GM19351 (cell line): ENCODE measurements around the gene CLTB.
"Not testable (repeated sequence)": the region's sequence is repeated elsewhere in the genome, so short reads cannot be mapped to it uniquely, and the experiment has no call there.

ENCODE experiments used
- ATAC-seq: cut with Tn5 transposase; IDR thresholded peaks from one replicate; pipeline ENCODE4 v1.9.1; 2021; ENCODE audit warnings: mild to moderate bottlenecking, moderate library complexity; ENCODE audit not compliant: unreplicated experiment

CLTB gene, protein sequence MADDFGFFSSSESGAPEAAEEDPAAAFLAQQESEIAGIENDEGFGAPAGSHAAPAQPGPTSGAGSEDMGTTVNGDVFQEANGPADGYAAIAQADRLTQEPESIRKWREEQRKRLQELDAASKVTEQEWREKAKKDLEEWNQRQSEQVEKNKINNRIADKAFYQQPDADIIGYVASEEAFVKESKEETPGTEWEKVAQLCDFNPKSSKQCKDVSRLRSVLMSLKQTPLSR

DNA sequence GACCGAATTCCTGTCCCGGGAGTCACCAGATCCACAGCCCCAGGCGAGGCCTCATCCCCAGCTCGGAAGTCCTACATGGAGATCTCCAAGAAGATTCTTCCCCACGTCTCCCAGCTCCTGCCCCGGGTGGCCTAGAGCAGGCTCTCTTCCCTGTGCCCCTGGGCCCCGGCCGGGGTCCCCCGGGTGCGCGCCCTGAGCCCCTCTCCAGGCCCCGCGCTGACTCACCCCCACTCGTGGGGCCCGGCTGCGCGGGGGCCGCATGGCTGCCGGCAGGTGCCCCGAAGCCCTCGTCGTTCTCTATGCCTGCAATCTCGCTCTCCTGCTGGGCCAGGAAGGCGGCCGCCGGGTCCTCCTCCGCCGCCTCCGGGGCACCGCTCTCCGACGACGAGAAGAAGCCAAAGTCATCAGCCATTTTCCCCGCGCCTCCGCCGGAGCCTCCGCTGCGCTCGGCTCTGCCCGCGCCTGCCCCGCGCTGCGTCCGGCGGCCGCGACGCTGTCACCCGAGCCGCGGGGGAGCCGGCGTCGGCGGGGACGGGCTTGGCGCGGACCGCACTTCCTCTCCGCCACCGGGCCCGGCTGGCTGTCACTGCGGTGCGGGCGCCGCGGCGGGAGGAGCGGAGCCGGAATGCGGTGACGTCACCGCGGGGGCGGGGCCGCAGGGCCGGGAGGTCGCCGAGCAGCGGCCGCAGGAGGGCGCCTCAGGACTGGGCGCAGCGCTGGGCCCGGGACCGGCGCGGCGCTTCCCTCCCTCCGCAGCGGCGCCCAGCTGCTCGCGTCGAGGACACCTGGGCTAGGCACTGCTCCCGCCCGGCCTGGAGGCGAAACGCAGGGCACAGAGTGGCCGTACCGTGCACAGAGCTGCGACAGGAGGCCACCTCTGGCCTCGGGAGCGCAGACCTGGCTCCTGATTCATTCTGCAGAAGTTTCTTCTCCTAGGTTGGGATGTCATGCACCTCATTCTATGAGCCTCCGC lies at the start of gene CLTB:
Gene CLTB, minus strand, starts transcription at position 588 of the 973 bp plus-strand sequence. Its CDS starts 176 bp downstream, at position 412.
- ATAC-seq, result peak; percentile 97

DNA sequence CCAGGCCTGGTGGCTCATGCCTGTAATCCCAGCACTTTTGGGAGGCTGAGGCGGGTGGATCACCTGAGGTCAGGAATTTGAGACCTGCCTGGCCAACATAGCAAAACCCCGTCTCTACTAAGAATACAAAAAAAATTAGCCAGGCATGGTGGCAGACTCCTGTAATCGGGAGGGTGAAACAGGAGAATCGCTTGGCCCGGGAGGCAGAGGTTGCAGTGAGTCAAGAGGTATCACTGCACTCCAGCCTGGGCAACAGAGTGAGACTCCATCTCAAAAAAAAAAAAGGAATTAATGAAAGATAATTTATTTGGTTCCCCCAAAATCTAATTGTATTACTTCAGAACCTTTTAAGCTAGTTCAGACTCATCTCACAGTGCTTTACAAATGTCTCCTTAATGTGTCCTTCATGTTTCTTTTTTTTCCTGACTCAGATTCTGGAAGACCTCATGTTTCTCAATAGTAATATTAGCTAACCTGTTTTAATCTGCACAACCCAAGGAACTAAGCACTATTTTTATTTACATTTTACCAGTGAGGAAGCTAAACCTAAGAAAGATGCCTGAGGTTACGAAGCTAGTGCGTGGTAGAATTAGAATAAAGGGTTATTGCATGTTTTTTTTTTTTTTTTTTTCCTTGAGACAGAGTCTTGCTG lies 46.9 kb upstream of the CLTB start:
- no peak for ATAC-seq

DNA sequence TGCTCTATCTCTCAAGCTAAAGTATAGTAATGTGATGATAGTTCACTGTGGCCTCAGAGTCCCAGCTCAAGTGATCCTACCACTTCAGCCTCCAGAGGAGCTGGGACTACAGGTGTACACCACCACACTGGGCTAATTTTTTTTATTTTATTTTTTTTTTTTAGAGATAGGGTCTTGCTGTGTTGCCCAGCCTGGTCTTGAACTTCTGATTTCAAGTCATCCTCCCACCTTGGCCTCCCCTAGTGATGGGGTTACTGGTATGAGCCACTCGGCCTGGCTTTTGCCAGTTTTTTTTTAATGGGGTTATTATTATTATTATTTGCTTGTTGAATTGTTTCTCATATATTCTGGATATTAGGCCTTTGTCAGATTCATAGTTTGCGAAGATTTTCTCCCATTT lies 45.0 kb upstream of the CLTB start:
- no peak for ATAC-seq

DNA sequence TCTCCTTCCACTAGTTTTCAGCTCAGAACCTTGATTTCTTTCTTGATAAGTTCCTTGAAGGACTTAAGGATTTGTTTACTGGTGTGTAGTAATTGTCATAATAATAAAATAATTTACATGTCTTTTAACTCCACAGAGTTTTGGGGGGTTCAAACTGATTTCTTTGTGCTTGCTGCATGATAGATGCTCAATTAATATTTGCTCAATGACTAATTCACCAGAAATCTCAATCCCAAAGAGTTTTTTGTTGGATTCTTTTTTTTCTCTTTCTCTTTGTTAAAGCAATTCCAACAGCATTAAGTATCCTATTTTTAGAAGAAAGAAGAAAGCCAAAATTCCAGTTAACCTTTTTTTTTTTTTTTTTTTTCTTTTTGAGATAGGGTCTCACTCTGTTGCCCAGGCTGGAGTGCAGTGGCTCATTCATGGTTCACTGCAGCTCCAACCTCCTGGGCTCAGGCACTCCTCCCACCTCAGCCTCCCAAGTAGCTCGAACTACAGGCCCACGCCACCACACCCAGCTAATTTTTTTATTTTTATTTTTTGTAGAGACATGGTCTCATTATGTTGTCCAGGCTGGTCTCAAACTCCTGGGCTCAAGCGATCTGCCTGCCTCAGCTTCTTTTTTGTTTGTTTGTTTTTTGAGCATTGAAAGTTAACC lies 42.7 kb upstream of the CLTB start:
- ATAC-seq, result no peak

DNA sequence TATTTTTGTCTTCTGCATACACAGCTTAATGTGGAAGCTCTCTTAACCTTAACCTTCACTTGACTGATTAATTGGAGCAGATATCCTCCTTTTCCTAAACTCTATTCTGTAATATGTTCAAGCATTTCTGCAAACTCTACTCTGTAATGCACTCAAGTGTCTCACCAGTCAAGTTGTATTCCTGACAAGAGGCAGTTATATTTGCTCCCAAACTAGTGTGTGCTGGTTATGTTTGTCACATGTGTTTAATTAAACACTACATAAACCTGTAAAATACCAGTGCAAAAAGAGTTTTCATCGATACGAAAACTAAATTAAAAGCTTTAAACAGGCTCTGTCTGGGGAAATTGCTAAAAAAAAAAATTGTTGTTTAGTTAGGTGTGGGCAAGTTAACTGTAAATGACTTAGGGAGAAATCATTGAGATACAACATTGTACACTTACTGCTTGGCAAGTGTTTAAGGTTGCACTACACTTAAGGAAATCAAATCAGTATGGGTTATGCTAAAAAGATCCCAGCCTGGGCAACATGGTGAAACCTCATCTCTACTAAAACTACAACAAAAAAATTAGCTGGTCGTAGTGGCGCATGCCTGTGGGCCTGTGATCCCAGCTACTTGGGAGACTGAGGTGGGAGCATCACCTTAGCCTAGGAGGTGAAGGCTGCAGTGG lies 38.5 kb upstream of the CLTB start:
- ATAC-seq, result no peak

DNA sequence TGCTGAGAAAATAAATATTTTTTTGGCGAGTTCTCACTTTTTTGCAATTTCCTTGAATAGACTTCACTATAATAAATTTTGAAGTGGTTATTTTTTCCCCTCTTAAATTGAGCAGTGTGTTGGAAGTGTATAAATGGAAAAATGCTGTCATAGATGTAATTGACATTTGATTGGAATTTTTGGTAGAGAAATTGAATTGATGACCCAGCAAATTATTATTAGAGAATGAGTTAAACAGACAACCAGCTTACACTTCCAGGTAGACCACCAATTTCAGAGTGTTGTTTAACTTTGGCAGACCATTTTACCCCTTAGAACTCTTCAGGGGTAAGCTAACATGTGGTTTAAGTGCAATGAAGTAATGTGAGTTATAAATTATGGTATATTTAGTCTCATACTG lies 33.7 kb upstream of the CLTB start:
- ATAC-seq, result no peak

DNA sequence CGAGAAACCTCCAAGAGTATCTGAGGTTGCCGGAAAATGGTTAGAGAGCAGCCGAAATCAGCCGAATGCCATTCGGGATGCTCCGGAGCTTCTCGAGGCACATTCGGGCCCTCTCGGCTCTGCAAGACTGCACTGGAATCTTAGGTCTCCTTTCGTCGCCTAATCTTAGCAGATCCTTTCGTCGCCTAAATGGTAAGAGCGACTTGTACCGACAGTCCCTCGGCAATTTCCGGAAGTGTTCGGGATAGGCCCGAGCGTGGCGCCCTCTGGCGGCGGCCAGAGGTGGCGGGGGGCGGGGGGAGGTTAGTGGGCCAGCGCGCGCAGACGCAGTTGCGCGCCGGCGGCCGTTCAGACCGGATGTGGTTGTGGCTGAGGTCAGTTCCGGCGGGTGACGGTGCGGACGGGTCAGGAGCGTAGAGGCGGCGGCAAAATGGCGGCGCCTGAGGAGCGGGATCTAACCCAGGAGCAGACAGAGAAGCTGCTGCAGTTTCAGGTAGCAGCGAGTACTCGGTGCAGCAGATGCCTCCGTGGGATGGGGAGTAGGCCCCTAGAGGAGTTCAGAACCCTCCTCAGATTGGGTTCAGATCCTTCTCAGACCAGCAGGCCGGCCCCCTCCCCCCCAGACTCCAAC lies 31.8 kb upstream of the CLTB start, which contains the start of gene FAF2:
Gene FAF2, plus strand, starts transcription at position 408 of the 631 bp plus-strand sequence. Its CDS starts 23 bp downstream, at position 431.
- peak; percentile 93 for ATAC-seq

DNA sequence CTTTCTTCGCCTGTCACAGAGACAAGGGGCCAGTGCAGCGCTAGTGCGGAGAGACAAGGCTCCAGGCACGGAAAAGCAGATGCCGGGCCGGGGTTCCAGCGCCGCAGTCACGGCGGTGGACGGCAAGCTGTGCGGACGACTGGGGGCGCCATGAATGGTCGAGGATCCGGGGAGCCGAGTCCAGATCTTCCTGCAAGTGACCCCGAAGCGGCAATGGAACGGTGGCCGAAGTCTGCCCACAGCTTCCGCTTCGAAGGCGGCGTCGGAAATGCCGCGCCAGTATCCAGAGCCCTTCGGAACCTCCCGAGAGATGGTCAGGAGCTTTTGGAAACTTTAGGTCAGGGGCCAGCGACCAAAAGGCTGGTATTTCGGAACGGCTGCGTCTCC lies 31.2 kb upstream of the CLTB start:
- ATAC-seq, result peak; percentile 28

DNA sequence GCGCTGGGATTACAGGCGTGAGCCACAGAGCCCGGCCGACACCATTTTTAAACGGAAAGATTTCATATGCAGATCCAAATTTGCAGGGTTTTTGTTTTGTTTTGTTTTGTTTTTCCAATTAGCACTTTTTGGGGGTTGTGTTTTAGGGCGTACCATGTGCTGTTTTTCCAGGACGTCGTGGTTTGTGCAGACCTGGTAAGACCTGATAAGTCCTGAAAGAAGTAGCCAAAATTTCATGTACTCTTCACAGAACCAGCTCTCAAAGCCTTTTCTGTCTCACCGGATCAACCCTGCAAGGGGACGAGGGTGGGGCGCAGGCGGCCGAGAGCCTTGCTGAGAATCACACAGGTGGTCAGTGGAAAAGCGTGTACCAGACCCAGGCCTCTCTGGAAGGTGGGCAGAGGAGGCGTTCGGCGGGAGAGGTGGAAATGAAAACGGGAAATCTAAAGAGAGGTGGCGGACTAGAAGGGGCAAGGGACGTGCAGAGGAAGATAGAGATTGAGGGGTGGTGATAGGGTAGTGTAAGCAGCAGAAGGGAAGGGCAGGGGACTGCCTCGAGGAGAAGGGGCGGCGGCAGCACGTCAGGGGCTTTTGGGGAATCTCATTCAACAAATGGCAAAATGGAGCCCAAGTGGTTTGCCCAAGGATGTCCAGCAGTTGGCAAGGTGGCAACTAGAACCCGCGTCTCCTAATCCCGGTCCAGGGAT lies 30.7 kb upstream of the CLTB start:
- no peak for ATAC-seq

DNA sequence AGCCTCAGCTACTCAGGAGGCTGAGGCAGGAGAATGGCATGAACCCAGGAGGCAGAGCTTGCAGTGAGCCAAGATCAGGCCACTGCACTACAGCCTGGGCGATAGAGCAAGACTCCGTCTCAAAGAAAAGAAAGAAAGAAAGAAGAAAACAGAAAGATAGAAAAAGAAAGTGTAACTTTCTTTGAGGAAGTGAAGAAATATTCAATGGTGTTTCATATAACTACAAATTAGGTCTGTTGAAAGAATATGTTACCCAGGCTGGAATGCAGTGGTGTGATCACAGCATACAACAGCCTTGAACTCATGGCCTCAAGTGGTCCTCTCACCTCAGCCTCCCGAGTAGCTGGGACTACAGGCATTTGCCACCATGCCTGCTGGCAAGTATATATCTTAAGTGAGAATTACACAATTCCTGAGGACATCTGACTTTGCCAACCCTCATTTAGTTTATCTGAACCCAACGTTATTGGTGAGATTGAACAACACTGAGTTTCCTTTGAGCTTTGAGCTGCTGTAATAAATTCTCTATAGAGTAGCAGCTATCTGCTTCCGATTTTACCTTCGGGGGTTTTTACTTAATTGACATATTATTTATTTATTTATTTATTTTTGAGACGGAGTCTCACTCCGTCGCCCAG lies 29.8 kb upstream of the CLTB start:
- no peak for ATAC-seq

DNA sequence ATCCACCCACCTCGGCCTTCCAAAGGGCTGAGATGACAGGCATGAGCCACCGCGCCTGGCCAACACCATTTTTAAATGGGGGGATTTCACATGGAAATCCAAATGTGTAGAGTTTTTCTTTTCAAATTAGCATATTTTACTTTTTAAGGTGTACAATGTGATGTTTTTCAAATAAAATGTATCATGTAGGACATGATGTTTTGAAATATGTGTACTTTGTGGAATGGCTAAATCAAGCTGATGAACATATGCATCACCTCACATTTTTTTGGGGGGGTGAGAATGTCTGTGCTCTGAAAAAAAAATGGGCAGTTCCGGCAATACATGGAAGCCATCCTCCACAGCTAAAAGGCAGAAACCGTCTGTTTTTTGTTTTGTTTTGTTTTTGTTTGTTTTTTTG lies 28.4 kb upstream of the CLTB start:
- ATAC-seq, result no peak

DNA sequence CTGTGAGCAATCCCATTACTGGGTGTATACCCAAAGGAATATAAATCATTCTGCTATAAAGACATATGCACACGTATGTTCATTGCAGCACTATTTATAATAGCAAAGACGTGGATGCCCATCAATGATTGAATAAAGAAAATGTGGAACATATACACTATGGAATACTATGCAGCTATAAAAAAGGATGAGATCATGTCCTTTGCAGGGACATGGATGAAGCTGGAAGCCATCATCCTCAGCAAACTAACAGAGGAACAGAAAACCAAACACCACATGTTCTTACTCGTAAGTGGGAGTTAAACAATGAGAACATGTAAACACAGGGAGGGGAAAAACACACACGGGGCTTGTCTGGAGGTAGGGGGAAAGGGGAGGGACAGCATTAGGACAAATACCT lies 26.6 kb upstream of the CLTB start:
- ATAC-seq, result not testable (repeated sequence)

DNA sequence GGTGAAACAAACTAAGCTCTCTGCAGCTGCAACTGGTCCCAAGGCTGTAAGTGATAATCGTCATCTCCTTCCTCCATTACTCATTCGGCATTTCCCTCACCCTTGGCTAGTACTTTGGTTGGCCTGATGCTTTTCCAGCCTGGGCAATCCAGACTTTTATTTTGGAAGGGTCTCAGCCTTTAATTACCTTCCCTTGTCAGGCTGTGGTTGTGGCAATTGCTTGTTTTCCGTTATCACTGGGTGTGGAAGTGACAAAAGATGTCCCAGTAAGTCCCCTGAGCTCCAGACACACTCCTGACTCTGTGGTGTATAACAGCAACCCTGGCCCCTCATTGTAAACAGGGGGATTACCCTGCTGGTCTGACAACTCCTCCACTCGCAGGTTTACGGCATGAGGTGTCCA lies 25.6 kb upstream of the CLTB start:
- ATAC-seq, result no peak

DNA sequence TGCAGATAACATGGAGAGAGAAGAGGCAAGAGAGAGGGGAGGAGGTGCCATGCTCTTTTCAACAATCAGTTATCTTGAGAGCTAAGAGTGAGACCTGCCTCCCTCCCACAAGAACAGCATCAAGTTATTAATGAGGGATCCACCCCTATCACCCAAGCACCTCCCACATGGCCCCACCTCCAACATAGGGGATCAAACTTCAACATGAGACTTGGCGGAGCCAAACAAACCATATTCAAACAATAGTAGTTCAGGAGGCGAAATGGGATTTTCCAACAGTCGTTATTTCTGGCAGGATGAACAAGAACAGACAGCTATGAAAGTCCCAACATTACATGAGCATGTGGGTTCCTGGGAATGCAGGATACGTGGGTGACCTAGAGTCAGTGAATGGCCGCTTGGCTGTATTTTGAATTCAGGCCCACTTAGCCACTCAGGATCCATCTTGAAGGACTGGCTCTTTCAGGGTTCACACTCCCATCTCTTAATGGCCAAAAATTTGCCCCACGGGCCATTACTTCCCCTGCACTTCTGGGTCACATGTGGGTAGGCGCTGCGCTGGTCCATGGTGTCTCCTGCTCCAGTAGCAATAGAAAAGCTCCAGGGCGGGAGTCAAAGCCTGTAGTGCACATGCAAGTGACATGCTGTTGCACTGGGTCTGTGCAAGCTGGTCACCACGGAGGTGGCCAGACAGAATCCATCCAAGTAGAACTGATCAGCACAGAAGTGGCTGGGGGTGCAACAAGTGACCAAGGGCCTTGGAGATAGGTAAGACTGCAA lies 24.8 kb upstream of the CLTB start:
- ATAC-seq, result no peak

DNA sequence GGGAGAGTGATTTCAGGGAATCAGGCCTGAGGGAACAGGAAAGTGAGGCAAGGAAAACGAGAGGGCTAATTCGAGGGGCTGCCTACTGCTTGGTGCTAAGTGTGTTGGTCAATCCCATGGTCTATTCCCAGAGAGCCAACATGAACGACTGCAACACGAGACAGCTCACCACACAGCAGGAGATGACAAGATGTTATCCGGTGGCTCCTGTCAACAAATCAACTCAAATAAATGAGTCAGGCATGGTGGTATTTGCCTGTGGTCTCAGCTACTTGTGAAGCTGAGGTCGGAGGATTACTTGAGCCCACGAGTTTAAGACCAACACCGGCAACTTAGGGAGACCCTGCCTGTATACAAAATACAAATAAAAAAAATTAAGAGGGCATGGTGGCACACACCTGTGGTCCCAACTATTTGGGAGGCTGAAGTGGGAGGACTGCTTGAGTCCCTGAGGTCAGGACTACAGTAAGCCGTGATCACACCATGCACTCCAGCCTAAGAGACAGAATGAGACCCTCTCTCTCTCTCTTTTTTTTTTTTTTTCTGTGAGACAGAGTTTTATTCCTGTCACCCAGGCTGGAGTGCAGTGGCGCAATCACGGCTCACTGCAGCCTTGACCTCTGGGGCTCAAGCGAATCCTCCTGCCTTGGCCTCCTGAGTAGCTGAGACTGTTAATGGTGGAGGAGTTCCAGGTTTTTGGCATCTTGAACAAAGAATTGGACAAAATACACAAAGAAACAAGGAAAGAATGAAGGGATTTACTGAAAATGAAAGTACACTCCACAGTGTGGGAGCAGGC lies 22.8 kb upstream of the CLTB start:
- no peak for ATAC-seq

DNA sequence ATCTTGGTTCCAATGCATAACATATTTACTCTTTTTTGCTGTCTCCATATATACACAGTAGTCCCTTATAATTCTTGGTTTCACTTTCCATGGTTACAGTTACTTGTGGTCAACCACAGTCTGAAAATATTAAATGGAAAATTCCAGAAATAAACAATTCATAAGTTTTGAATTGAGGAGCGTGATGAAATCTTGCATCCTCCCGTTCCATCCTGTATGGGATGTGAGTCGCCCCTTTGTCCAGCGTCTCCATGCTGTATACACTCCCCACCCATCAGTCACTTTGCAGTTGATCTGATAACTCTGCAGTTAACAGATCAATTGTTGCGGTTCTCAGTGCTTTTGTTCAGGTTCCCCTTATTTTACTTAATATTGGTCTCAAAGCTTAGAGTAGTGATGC lies 20.3 kb upstream of the CLTB start:
- peak; percentile 47 for ATAC-seq

DNA sequence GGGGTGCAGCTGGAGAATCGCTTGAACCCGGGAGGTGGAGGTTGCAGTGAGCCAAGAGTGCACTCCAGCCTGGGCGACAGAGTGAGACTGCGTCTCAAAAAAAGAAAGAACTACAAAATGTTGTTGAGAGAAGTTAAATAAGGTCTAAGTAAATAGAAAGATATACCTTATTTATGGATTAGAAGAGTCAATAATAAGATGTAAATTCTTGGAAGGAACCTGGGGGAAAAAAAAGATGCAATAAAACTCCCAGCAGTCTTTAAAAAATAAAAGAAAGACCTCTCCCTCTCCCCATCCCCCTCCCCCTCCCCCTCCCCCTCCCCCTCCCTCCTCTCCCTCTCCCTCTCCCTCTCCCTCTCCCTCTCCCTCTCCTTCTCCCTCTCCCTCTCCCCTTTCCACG lies 16.4 kb upstream of the CLTB start:
- ATAC-seq, result no peak
